SU-DHL-6 (cell line): ENCODE results near the gene MAML3.

Experiments used
- H2AFZ ChIP-seq: fragments of 200-600 bp; sonication (generic); 2 replicates; pipeline ENCODE4 v1.6.1; 2014; ENCODE audit warnings: low read depth, mild to moderate bottlenecking, moderate library complexity, mixed read lengths, antibody characterized with exemption, low read length; ENCODE audit not compliant: severe bottlenecking
- H3F3A ChIP-seq: fragments of 200-600 bp; shearing (Covaris generic); 2 replicates; pipeline ENCODE4 v1.6.0; 2016; ENCODE audit warnings: antibody characterized with exemption, mild to moderate bottlenecking; ENCODE audit not compliant: insufficient read depth
- H3K27ac ChIP-seq: fragments of 200-600 bp; sonication (generic); 2 replicates; pipeline ENCODE4 v1.5.1; 2016; ENCODE audit warnings: low read depth, mild to moderate bottlenecking, low read length, moderate library complexity, mixed read lengths
- H3K27me3 ChIP-seq: fragments of 200-600 bp; sonication (generic), shearing (Covaris generic); 2 replicates; pipeline ENCODE4 v1.6.0; 2014; ENCODE audit warnings: mild to moderate bottlenecking, low read length
- H3K36me3 ChIP-seq: fragments of 200-600 bp; sonication (generic); 2 replicates; pipeline ENCODE4 v1.6.1; 2014; ENCODE audit warnings: mild to moderate bottlenecking, low read length, mixed read lengths
- H3K4me2 ChIP-seq: fragments of 300-600, 200-600 bp; shearing (Covaris generic), sonication (generic); 2 replicates; pipeline ENCODE4 v1.6.0; 2014; ENCODE audit warnings: low read length, low read depth, mild to moderate bottlenecking; ENCODE audit not compliant: poor library complexity, severe bottlenecking
- H3K4me3 ChIP-seq: fragments of 200-600 bp; sonication (generic); 2 replicates; pipeline ENCODE4 v1.5.1; 2014; ENCODE audit warnings: antibody characterized with exemption, low read length, mild to moderate bottlenecking, mixed read lengths; ENCODE audit not compliant: insufficient read depth, poor library complexity, severe bottlenecking
- H3K79me2 ChIP-seq: fragments of 200-600 bp; sonication (generic); 2 replicates; pipeline ENCODE4 v1.6.1; 2014; ENCODE audit warnings: mild to moderate bottlenecking, low read length, moderate library complexity; ENCODE audit not compliant: insufficient read depth
- H3K9ac ChIP-seq: fragments of 200-600 bp; sonication (generic); 2 replicates; pipeline ENCODE4 v1.7.0; 2014; ENCODE audit warnings: mild to moderate bottlenecking, low read length
- H3K9me2 ChIP-seq: fragments of 200-600 bp; sonication (generic); replicated peaks from 2 replicates; pipeline ENCODE4 v1.6.1; 2014; ENCODE audit warnings: low read length; ENCODE audit not compliant: insufficient read depth
- H3K9me3 ChIP-seq: fragments of 200-600 bp; sonication (generic); 2 replicates; pipeline ENCODE4 v1.6.1; 2014; ENCODE audit warnings: low read length, mixed read lengths; ENCODE audit not compliant: insufficient read depth
- H4K20me1 ChIP-seq: fragments of 200-600 bp; sonication (generic); 2 replicates; pipeline ENCODE4 v1.6.1; 2014; ENCODE audit warnings: low read depth, mild to moderate bottlenecking, antibody characterized with exemption, low read length, moderate library complexity, mixed read lengths
- EZH2phosphoT487 ChIP-seq: fragments of 200-600 bp; sonication (generic), shearing (Covaris generic); conservative IDR thresholded peaks from 2 replicates; pipeline ENCODE4 v1.6.1; 2018; ENCODE audit warnings: mild to moderate bottlenecking, antibody characterized with exemption, low read length, moderate library complexity, mixed read lengths
- TF ChIP-seq, protein P1 (sequence below): fragments of 200-600 bp; sonication (generic); IDR thresholded peaks from one replicate; pipeline ENCODE4 v1.5.1; 2017; ENCODE audit warnings: antibody characterized with exemption, mild to moderate bottlenecking, low read length, moderate library complexity; ENCODE audit not compliant: insufficient read depth, poor library complexity, severe bottlenecking

Gene MAML3

DNA sequence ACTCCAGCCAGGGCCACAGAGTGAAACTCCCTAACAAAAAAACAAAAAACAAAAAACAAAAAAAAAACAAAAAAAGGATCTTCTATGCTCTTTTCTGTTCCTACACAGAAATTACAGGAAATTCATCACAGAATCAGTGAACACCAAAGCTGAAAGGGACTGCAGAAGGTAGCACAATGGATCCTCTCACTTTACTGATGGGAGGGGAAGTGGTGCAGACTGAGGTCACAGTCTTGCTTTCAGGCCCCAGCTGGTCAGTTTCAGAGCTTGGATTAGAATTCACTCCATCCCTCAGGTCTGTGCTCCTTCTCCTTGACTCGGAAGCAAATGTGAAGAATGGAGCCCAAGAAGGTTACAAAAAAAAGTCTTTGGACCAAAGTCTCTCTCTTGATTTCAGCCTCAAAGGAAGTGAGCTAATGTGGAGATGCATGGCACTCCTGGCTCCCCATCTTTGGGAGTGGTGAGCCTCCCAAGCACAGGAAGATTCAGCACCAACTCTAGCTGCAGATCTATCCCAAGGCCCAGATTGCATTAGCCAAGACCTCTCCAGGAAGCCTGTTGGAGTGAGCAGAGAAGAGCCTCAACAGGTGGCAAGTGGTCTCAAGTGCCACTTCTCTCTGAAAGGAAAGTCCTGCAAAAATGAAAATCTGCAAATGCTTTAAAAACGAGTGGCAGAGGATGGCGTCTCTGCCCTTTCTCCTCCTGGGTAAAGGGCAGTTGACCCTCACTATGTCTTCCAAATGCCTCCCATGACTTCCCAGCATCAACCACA lies 176.0 kb downstream of the MAML3 start:
- Histone ChIP-seq H3K9me2 (no peaks in the 10 kb centered on the region), H3K9me3 (no peaks in the 10 kb centered on the region), H3K4me2 (no peak overlapping the region), H3K4me3 (no peak overlapping the region), H3K9ac (no peak overlapping the region), H4K20me1 (no peaks in the 10 kb centered on the region), H3K36me3 (no peaks in the 10 kb centered on the region), H3K27ac (no peak overlapping the region), H3K27me3 (no peaks in the 10 kb centered on the region), H3K79me2 (no peaks in the 10 kb centered on the region), H2AFZ (no peak overlapping the region), H3F3A (no peaks in the 10 kb centered on the region)
- TF ChIP-seq, protein P1, sequence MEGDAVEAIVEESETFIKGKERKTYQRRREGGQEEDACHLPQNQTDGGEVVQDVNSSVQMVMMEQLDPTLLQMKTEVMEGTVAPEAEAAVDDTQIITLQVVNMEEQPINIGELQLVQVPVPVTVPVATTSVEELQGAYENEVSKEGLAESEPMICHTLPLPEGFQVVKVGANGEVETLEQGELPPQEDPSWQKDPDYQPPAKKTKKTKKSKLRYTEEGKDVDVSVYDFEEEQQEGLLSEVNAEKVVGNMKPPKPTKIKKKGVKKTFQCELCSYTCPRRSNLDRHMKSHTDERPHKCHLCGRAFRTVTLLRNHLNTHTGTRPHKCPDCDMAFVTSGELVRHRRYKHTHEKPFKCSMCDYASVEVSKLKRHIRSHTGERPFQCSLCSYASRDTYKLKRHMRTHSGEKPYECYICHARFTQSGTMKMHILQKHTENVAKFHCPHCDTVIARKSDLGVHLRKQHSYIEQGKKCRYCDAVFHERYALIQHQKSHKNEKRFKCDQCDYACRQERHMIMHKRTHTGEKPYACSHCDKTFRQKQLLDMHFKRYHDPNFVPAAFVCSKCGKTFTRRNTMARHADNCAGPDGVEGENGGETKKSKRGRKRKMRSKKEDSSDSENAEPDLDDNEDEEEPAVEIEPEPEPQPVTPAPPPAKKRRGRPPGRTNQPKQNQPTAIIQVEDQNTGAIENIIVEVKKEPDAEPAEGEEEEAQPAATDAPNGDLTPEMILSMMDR = no peak

DNA sequence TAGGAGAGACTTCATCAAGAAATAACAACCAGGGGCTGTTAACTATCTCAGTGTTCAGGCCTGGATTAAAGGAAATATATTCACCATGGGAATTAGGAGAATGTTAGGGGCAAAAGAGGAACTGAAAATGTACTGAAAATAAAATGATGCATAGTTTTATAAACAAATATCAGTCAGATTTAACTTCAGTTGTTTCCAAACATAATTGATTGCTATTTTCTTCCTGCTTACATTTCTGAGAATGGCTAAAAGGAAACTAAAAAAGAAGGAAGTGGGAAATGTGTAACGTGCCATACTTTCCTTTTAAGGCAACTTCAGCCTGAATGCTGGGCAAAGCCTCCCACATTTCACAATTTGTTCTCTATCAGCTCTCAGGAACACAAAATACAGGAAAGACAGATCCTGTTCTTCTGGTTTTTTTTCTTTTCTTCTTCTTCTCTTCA lies 178.1 kb downstream of the MAML3 start:
- Histone ChIP-seq H3K9ac (no peak overlapping the region), H3K9me3 (no peaks in the 10 kb centered on the region), H3K79me2 (no peaks in the 10 kb centered on the region), H4K20me1 (no peaks in the 10 kb centered on the region), H3K27ac (no peak overlapping the region), H3K9me2 (no peaks in the 10 kb centered on the region), H3K36me3 (no peaks in the 10 kb centered on the region), H3K4me3 (no peak overlapping the region), H3F3A (no peaks in the 10 kb centered on the region), H3K27me3 (no peaks in the 10 kb centered on the region), H3K4me2 (no peak overlapping the region), H2AFZ (no peak overlapping the region)
- no peak for TF ChIP-seq EZH2phosphoT487
- TF ChIP-seq, protein P1 = no peak

DNA sequence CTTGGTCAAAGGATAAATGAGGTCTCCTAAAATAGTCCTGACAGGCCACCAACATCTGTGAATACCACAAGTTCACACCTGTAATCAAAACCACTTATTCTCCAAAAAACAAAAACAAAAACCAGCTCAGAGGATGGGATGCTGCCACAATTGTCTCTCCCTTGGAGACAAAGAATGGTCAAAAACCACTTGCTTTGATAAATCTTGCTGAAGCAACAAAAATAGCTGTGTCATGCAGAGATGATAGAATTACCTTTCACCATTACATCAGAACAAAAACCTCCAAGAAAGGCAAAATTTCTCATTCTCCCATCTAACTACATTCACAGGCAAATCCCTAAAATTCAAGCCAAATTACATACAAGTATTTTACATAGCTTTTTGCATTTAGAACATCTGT lies 180.4 kb downstream of the MAML3 start:
- no peaks in the 10 kb centered on the region for H3K9me2 ChIP-seq
- H3K9ac ChIP-seq = no peak overlapping the region
- H3F3A ChIP-seq = no peaks in the 10 kb centered on the region
- H3K27ac ChIP-seq = no peak overlapping the region
- TF ChIP-seq, protein P1 = no peak
- no peaks in the 10 kb centered on the region for H3K9me3 ChIP-seq
- no peaks in the 10 kb centered on the region for H3K36me3 ChIP-seq
- no peak overlapping the region for H2AFZ ChIP-seq
- H3K4me3 ChIP-seq = no peak overlapping the region
- no peak overlapping the region for H3K4me2 ChIP-seq
- H3K79me2 ChIP-seq = no peaks in the 10 kb centered on the region
- H4K20me1 ChIP-seq = no peaks in the 10 kb centered on the region
- no peaks in the 10 kb centered on the region for H3K27me3 ChIP-seq
